Erythroblast (primary cell): ENCODE data around the gene KIF2C.

ENCODE experiments used
- GATA1 ChIP-seq: IDR thresholded peaks from 2 replicates; pipeline ENCODE4 v1.6.1; 2011; ENCODE audit warnings: low read depth, mild to moderate bottlenecking, control low read depth, low read length, moderate library complexity
- POLR2A ChIP-seq: IDR thresholded peaks from 2 replicates; pipeline ENCODE4 v1.6.1; 2011; ENCODE audit warnings: mild to moderate bottlenecking, low read length

DNA sequence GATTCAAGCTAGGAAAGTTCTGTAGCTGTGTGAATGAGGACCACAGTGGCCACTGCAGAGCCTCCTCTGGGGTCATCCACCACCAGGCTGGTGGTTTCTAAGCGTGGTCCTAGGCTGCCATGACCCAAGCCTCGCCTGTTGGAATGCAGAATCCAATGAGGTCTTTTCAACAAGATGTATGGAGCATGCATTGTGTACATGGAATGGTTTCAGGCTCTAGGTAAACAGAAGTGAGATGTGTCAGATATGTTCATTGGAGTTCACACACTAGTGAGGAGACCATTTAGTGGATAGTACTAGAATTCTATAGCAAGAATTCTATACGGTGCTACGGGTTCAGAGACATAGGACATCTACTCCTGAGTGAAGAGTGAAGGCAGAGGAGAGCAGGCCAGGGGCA lies 19.4 kb upstream of the KIF2C start:
- TF ChIP-seq POLR2A = no peak
- TF ChIP-seq GATA1 = no peak
